A549 (cell line): Measurements from ENCODE around the gene IPO11. TPM values are rescaled to one million over a fixed set of nuclear protein-coding genes. Genes with fewer than 3 reads are reported as not detected.

Experiments
- ATAC-seq, 2 experiments: fragments of 200-7000 bp in 1 of 2; fragments of >200 bp in 1 of 2; cut with Nextera tagmentation in 1 of 2; cut with Tn5 transposase in 1 of 2; 3 replicates each; pipeline versions ENCODE4 v1.8.0 to v1.9.1; 2018 to 2020; ENCODE audit warnings: mild to moderate bottlenecking in 1 of 2, moderate library complexity in 1 of 2
- CTCF ChIA-PET: fragments of 300-600 bp; sonication (Branson Sonifier 250); formaldehyde crosslinking; extraction: SDS; loops from one replicate; lab custom pipeline; 2021; ENCODE audit warnings: antibody characterized with exemption, inconsistent platforms; lab: Yijun Ruan, JAX
- POLR2A ChIA-PET: fragments of 350-600 bp; formaldehyde crosslinking; extraction: SDS; loops from one replicate; lab custom pipeline; 2021; ENCODE audit warnings: antibody characterized with exemption, inconsistent platforms; lab: Yijun Ruan, JAX
- DNase-seq, 2 experiments: peaks; one replicate each; pipeline versions ENCODE4 v3.0.0 to v3.0.0-alpha.2; 2011 to 2016; ENCODE audit warnings: low read depth in 1 of 2, low spot score in 1 of 2
- FAIRE-seq: peaks from 2 replicates; lab custom pipeline; 2011; peaks lifted over from hg19 to GRCh38; lab: Jason Lieb, UNC
- H3K27ac ChIP-seq, 2 experiments: fragments of >200 bp; sonication (Bioruptor Twin); formaldehyde crosslinking; 3 replicates each; pipeline ENCODE4 v1.5.1; 2016 to 2017
- H3K4me1 ChIP-seq: fragments of >200 bp; sonication (Bioruptor Twin); formaldehyde crosslinking; 3 replicates; pipeline ENCODE4 v1.6.1; 2016
- H3K4me2 ChIP-seq: fragments of >200 bp; sonication (Bioruptor Twin); formaldehyde crosslinking; 3 replicates; pipeline ENCODE4 v1.6.1; 2016
- H3K4me3 ChIP-seq: fragments of >200 bp; sonication (Bioruptor Twin); formaldehyde crosslinking; 3 replicates; pipeline ENCODE4 v1.5.1; 2016
- H3K9me3 ChIP-seq: fragments of >200 bp; sonication (Bioruptor Twin); formaldehyde crosslinking; 3 replicates; pipeline ENCODE4 v1.6.1; 2016
- ATOH8 ChIP-seq: fragments of 250-450 bp; sonication (Bioruptor Pico); IDR thresholded peaks from 2 replicates; pipeline ENCODE4 v1.5.0; 2020; ENCODE audit warnings: low read depth, mild to moderate bottlenecking, moderate library complexity
- CBX2 ChIP-seq: fragments of 200-600 bp; sonication (generic); IDR thresholded peaks from 2 replicates; pipeline ENCODE4 v1.6.1; 2016; ENCODE audit warnings: low read depth, mild to moderate bottlenecking, borderline replicate concordance
- CEBPB ChIP-seq, 2 experiments: fragments of >200 bp in 1 of 2; sonication (Bioruptor Twin) in 1 of 2; formaldehyde crosslinking in 1 of 2; IDR thresholded peaks; 2 replicates each; pipeline ENCODE4 v1.6.1; 2012 to 2016
- CHD2 ChIP-seq: fragments of 150-350 bp; IDR thresholded peaks from 2 replicates; pipeline ENCODE4 v1.6.1; 2014; ENCODE audit warnings: low read length; ENCODE audit not compliant: partially characterized antibody
- E2F6 ChIP-seq: IDR thresholded peaks from 2 replicates; pipeline ENCODE4 v1.6.1; 2012; ENCODE audit warnings: low read depth, borderline replicate concordance
- EHF ChIP-seq: fragments of 250-450 bp; sonication (Bioruptor Pico); IDR thresholded peaks from 2 replicates; pipeline ENCODE4 v1.5.0; 2020; ENCODE audit warnings: mild to moderate bottlenecking
- ELK1 ChIP-seq: fragments of 150-350 bp; IDR thresholded peaks from 2 replicates; pipeline ENCODE4 v1.6.1; 2014; ENCODE audit warnings: low read depth, mild to moderate bottlenecking, low read length
- FOSL2 ChIP-seq, 2 experiments: fragments of 450-650 bp in 1 of 2; fragments of >200 bp in 1 of 2; sonication (Bioruptor Twin) in 1 of 2; formaldehyde crosslinking; IDR thresholded peaks; 2 replicates each; pipeline versions ENCODE4 v1.5.0 to v1.6.1; 2016 to 2020; ENCODE audit warnings: mild to moderate bottlenecking in 1 of 2, moderate library complexity in 1 of 2
- HOXB13 ChIP-seq: fragments of 250-450 bp; sonication (Bioruptor Pico); IDR thresholded peaks from 2 replicates; pipeline ENCODE4 v1.5.0; 2020; ENCODE audit warnings: low read depth, mild to moderate bottlenecking, moderate library complexity
- KDM5A ChIP-seq: fragments of 200-600 bp; sonication (generic); IDR thresholded peaks from 2 replicates; pipeline ENCODE4 v1.6.1; 2016; ENCODE audit warnings: antibody characterized with exemption, mild to moderate bottlenecking
- MAFK ChIP-seq: fragments of 450-650 bp; IDR thresholded peaks from 2 replicates; pipeline ENCODE4 v1.6.1; 2014; ENCODE audit not compliant: partially characterized antibody
- SMC3 ChIP-seq: fragments of >200 bp; sonication (Bioruptor Twin); formaldehyde crosslinking; IDR thresholded peaks from 3 replicates; pipeline ENCODE4 v1.6.1; 2018; ENCODE audit warnings: inconsistent platforms
- SREBF2 ChIP-seq: fragments of 450-650 bp; IDR thresholded peaks from 2 replicates; pipeline ENCODE4 v1.6.1; 2014; ENCODE audit warnings: mild to moderate bottlenecking, moderate library complexity
- WGBS: methylation state at CpG from one replicate; pipeline ENCODE4 v1.1.6; 2017; ENCODE audit errors: missing lambda C conversion rate; 5-methylcytosine and 5-hydroxymethylcytosine counted together
- polyA plus RNA-seq, 4 experiments: library from polyadenylated mRNA; depleted of rRNA in 3 of 4; stranded (reverse); fragments of >200 nt; fragmentation: RNase III in 1 of 4; extraction: RNeasy Plus Mini Kit Qiagen cat#74134 plus additional on column Dnase treatment in 1 of 4; gene quantifications; 2 replicates in 3 of 4; 3 replicates in 1 of 4; pipeline ENCODE4 v1.2.3, GENCODE V29; 2011 to 2017

IPO11 gene
- polyA plus RNA-seq, 2 of the 4 experiments (the other 2 are of a cell fraction): 20.7 to 33.0 TPM

GRCh38 chr5:62608529-62609511, 196.3 kb downstream of the IPO11 start (continued):
- TF ChIP-seq FOSL2 (IDR thresholded peaks at IDR 0.05): no peak
- TF ChIP-seq FOSL2 (CRISPR knock-in tag; IDR thresholded peaks at IDR 0.05): no peak

GRCh38 chr5:62614355-62614754, 201.8 kb downstream of the IPO11 start:
- WGBS: 88% methylated on average over 8 of the region's 8 CpGs
- Histone ChIP-seq H3K9me3 (no peaks in the 10 kb centered on the region), H3K4me1 (no peaks in the 10 kb centered on the region), H3K4me2 (no peak overlapping the region), H3K27ac (no peak overlapping the region)
- ChIA-PET CTCF (interaction anchor here (0.8 kb wide), 1 partner anchor 163 kb away, joined by 3 read pairs; no protein-coding TSS in a partner anchor), POLR2A (no interaction called here)
- DNase-seq (no peak), FAIRE-seq (no peak), ATAC-seq (no peak)
- TF ChIP-seq EHF (CRISPR knock-in tag): no peak
- no peak for TF ChIP-seq CEBPB (IDR thresholded peaks at IDR 0.05)
- no peak for TF ChIP-seq CBX2
- no peak for TF ChIP-seq SMC3
- no peak for TF ChIP-seq ELK1
- TF ChIP-seq E2F6: no peak
- TF ChIP-seq HOXB13 (CRISPR knock-in tag): no peak
- TF ChIP-seq, all 56 proteins: peak for 0
- no peak overlapping the region for H3K4me3 ChIP-seq

GRCh38 chr5:62616615-62617277, 204.2 kb downstream of the IPO11 start:
- DNase-seq: no peak
- FAIRE-seq: no peak
- Histone ChIP-seq H3K9me3 (no peaks in the 10 kb centered on the region), H3K4me2 (no peak overlapping the region), H3K27ac (no peak overlapping the region), H3K4me3 (no peak overlapping the region), H3K4me1 (no peaks in the 10 kb centered on the region)
- ChIA-PET POLR2A (no interaction called here), CTCF (no interaction called here)
- TF ChIP-seq MAFK (peak; percentile 48), ATOH8 (no peak)
- ATAC-seq: no peak
- WGBS: 76% methylated on average over 2 of the region's 2 CpGs

GRCh38 chr5:62617943-62618342, 205.4 kb downstream of the IPO11 start:
- Histone ChIP-seq H3K4me3 (no peak overlapping the region), H3K4me1 (no peaks in the 10 kb centered on the region), H3K4me2 (no peak overlapping the region), H3K9me3 (no peaks in the 10 kb centered on the region), H3K27ac (no peak overlapping the region)
- FAIRE-seq: no peak
- TF ChIP-seq KDM5A: no peak
- no peak for DNase-seq
- ATAC-seq: no peak
- ChIA-PET POLR2A (no interaction called here), CTCF (no interaction called here)

- TF ChIP-seq SREBF2 (no peak), ELK1 (no peak), CHD2 (no peak), CEBPB (IDR thresholded peaks at IDR 0.05) (no peak)
- WGBS: 92% methylated on average over 5 of the region's 5 CpGs
- no peak for ATAC-seq
Observed at GRCh38 chr5:62620761-62621160, 208.2 kb downstream of the IPO11 start.

More at GRCh38 chr5:62620761-62621160, 208.2 kb downstream of the IPO11 start:
- FAIRE-seq (no peak), DNase-seq (no peak)
- Histone ChIP-seq H3K4me3 (no peak overlapping the region), H3K4me2 (no peak overlapping the region), H3K9me3 (no peaks in the 10 kb centered on the region), H3K4me1 (no peaks in the 10 kb centered on the region), H3K27ac (no peak overlapping the region)
- CTCF ChIA-PET: no interaction called here
- POLR2A ChIA-PET: no interaction called here
